Right ventricle myocardium inferior (tissue), 1 donor: ENCODE data around the gene LDLRAD1. TPM values are rescaled to one million over a fixed set of nuclear protein-coding genes. Genes with fewer than 3 reads are reported as not detected.

Experiments
- ATAC-seq: fragments of 200-7000 bp; cut with Tn5 transposase; one replicate; pipeline ENCODE4 v1.9.1; 2020; ENCODE audit warnings: mild to moderate bottlenecking, moderate library complexity
- DNase-seq: peaks from one replicate; pipeline ENCODE4 v3.0.0; 2021; ENCODE audit errors: missing footprints
- intact Hi-C: fragments of 100-400 bp; cut with DNase I; formaldehyde crosslinking; loops from one replicate; pipeline ENCODE4 v1.11.0; 2022
- microRNA-seq: library from miRNA; unstranded; fragments of <30 nt; microRNA quantifications from one replicate; pipeline ENCODE4 v1.2.0, GENCODE V29; 2020
- total RNA-seq: library from RNA; stranded (reverse); fragmentation: NEBNext Ultra II Directional; extraction: Animal tissue kit (Norgen Biotek cat#: 25700); gene quantifications from one replicate; pipeline ENCODE4 v1.2.1, GENCODE V29; 2021
- donor health status: DM: no; HTN: yes; CAD: no; lungs with severe emphysema.

Gene LDLRAD1
- total RNA-seq, 1 donor from 2014 or later: not detected

- intact Hi-C loops: no loop called here
- no peak for DNase-seq
- no peak for ATAC-seq
Observed at GRCh38 chr1:53967409-53968124, 50.4 kb downstream of the LDLRAD1 start.

GRCh38 chr1:53966794-53967193 is 51.2 kb downstream of the LDLRAD1 start:
- DNase-seq: no peak
- intact Hi-C loops: no loop called here
- no peak for ATAC-seq

GRCh38 chr1:53964109-53964508 is 53.9 kb downstream of the LDLRAD1 start:
- DNase-seq (no peak), ATAC-seq (no peak)
- intact Hi-C loops: no loop called here

- no peak for DNase-seq
- intact Hi-C loops: no loop called here
Observed at GRCh38 chr1:53963460-53963859, 54.5 kb downstream of the LDLRAD1 start.

GRCh38 chr1:53962395-53962794 is 55.6 kb downstream of the LDLRAD1 start:
- ATAC-seq: no peak
- DNase-seq: no peak
- intact Hi-C loops: no loop called here

More at GRCh38 chr1:53963460-53963859, 54.5 kb downstream of the LDLRAD1 start:
- ATAC-seq: no peak

- no peak for DNase-seq
- ATAC-seq: no peak
- intact Hi-C loops: no loop called here
Observed at GRCh38 chr1:53959664-53960250, 58.2 kb downstream of the LDLRAD1 start.

Small RNA genes lying within 50 kb of the gene (microRNA-seq; reads per million reads assigned to microRNA genes)
- 1.8 reads per million for gene MIR4781

Other genes starting within 250 kb of the LDLRAD1 start
- gene NDC1, start 179.9 kb downstream of the LDLRAD1 start, total RNA-seq: 6.4 TPM
- 16.1 TPM for gene YIPF1, start 128.4 kb downstream of the LDLRAD1 start, total RNA-seq
- not detected for gene DIO1, start 124.0 kb downstream of the LDLRAD1 start, total RNA-seq
- 11.9 TPM for gene IFT25, start 72.5 kb downstream of the LDLRAD1 start, total RNA-seq
- 13.8 TPM for gene LRRC42, start 71.8 kb downstream of the LDLRAD1 start, total RNA-seq
- 341 TPM for gene TMEM59, start 35.0 kb upstream of the LDLRAD1 start, total RNA-seq
- 4.7 TPM for gene TCEANC2, start 35.4 kb upstream of the LDLRAD1 start, total RNA-seq
- not detected for gene CDCP2, start 134.8 kb upstream of the LDLRAD1 start, total RNA-seq
- gene CYB5RL, start 181.8 kb upstream of the LDLRAD1 start, total RNA-seq: 3.9 TPM
- gene MRPL37, start 182.0 kb upstream of the LDLRAD1 start, total RNA-seq: 85.2 TPM